HEK293 (cell line): Measurements from ENCODE around the gene BUD23.
A peak's percentile ranks its signal among the peaks of the same experiment; 100 is the strongest.

ENCODE experiments used
- BCL11B ChIP-seq: fragments of 450-650 bp; formaldehyde crosslinking; IDR thresholded peaks from 2 replicates; pipeline ENCODE4 v1.5.1; 2016; ENCODE audit warnings: low read depth, missing biosample characterization, missing genetic modification characterization
- CTCF ChIP-seq: fragments of 450-650 bp; formaldehyde crosslinking; IDR thresholded peaks from 2 replicates; pipeline ENCODE4 v1.5.1; 2016; ENCODE audit warnings: missing biosample characterization, missing genetic modification characterization
- GFI1B ChIP-seq: fragments of 450-650 bp; formaldehyde crosslinking; IDR thresholded peaks from 2 replicates; pipeline ENCODE4 v1.5.1; 2016; ENCODE audit warnings: missing biosample characterization, missing genetic modification characterization
- GLI2 ChIP-seq: fragments of 450-650 bp; formaldehyde crosslinking; IDR thresholded peaks from 2 replicates; pipeline ENCODE4; 2017; ENCODE audit warnings: missing biosample characterization, missing genetic modification characterization, low read depth, borderline replicate concordance
- GLIS2 ChIP-seq: fragments of 450-650 bp; formaldehyde crosslinking; IDR thresholded peaks from 2 replicates; pipeline ENCODE4 v1.5.1; 2016; ENCODE audit warnings: missing biosample characterization, missing genetic modification characterization
- KLF7 ChIP-seq: fragments of 450-650 bp; formaldehyde crosslinking; IDR thresholded peaks from 2 replicates; pipeline ENCODE4 v1.5.1; 2016; ENCODE audit warnings: missing biosample characterization, missing genetic modification characterization, borderline replicate concordance
- KLF8 ChIP-seq: fragments of 450-650 bp; formaldehyde crosslinking; IDR thresholded peaks from 2 replicates; pipeline ENCODE4 v1.5.1; 2016; ENCODE audit warnings: missing biosample characterization, missing genetic modification characterization
- MYNN ChIP-seq: fragments of 450-650 bp; formaldehyde crosslinking; IDR thresholded peaks from 2 replicates; pipeline ENCODE4 v1.5.1; 2016; ENCODE audit warnings: missing biosample characterization, missing genetic modification characterization, borderline replicate concordance
- PATZ1 ChIP-seq: fragments of 450-650 bp; formaldehyde crosslinking; IDR thresholded peaks from 2 replicates; pipeline ENCODE4 v1.5.1; 2016; ENCODE audit warnings: missing biosample characterization, missing genetic modification characterization
- PBX3 ChIP-seq: sonication (generic); formaldehyde crosslinking; IDR thresholded peaks from 2 replicates; pipeline ENCODE4 v1.8.1; 2022; ENCODE audit warnings: mild to moderate bottlenecking, moderate library complexity, missing genetic modification reagents
- SCRT1 ChIP-seq: fragments of 450-650 bp; formaldehyde crosslinking; IDR thresholded peaks from 2 replicates; pipeline ENCODE4 v1.5.1; 2016; ENCODE audit warnings: missing biosample characterization, missing genetic modification characterization, borderline replicate concordance
- SP3 ChIP-seq: fragments of 450-650 bp; formaldehyde crosslinking; IDR thresholded peaks from 2 replicates; pipeline ENCODE4 v1.5.1; 2016; ENCODE audit warnings: missing biosample characterization, missing genetic modification characterization
- WT1 ChIP-seq: fragments of 450-650 bp; formaldehyde crosslinking; IDR thresholded peaks from 2 replicates; pipeline ENCODE4 v1.5.1; 2016; ENCODE audit warnings: missing biosample characterization, missing genetic modification characterization
- ZBTB1 ChIP-seq: fragments of 450-650 bp; formaldehyde crosslinking; IDR thresholded peaks from 2 replicates; pipeline ENCODE4 v1.5.1; 2016; ENCODE audit warnings: missing biosample characterization, missing genetic modification characterization
- ZIC2 ChIP-seq: fragments of 450-650 bp; formaldehyde crosslinking; IDR thresholded peaks from 2 replicates; pipeline ENCODE4 v1.5.1; 2016; ENCODE audit warnings: missing biosample characterization, missing genetic modification characterization
- ZNF121 ChIP-seq: fragments of 450-650 bp; formaldehyde crosslinking; IDR thresholded peaks from 2 replicates; pipeline ENCODE4 v1.5.1; 2016; ENCODE audit warnings: missing biosample characterization, missing genetic modification characterization
- ZNF133 ChIP-seq: fragments of 450-650 bp; formaldehyde crosslinking; IDR thresholded peaks from 2 replicates; pipeline ENCODE4 v1.5.1; 2016; ENCODE audit warnings: missing biosample characterization, missing genetic modification characterization
- ZNF155 ChIP-seq: fragments of 450-650 bp; formaldehyde crosslinking; IDR thresholded peaks from 2 replicates; pipeline ENCODE4 v1.5.1; 2016; ENCODE audit warnings: missing biosample characterization, missing genetic modification characterization
- ZNF184 ChIP-seq: fragments of 450-650 bp; IDR thresholded peaks from 2 replicates; pipeline ENCODE4 v1.5.1; 2018; ENCODE audit warnings: missing biosample characterization, mild to moderate bottlenecking, missing genetic modification characterization
- ZNF214 ChIP-seq: fragments of 450-650 bp; formaldehyde crosslinking; IDR thresholded peaks from 2 replicates; pipeline ENCODE4 v1.5.1; 2017; ENCODE audit warnings: missing biosample characterization, mild to moderate bottlenecking, missing genetic modification characterization, borderline replicate concordance
- ZNF341 ChIP-seq: fragments of 450-650 bp; formaldehyde crosslinking; IDR thresholded peaks from 2 replicates; pipeline ENCODE4; 2016; ENCODE audit warnings: low read depth, missing biosample characterization, missing genetic modification characterization
- ZNF416 ChIP-seq: fragments of 450-650 bp; formaldehyde crosslinking; IDR thresholded peaks from 2 replicates; pipeline ENCODE4 v1.5.1; 2016; ENCODE audit warnings: missing biosample characterization, missing genetic modification characterization
- ZNF426 ChIP-seq: fragments of 450-650 bp; formaldehyde crosslinking; IDR thresholded peaks from 2 replicates; pipeline ENCODE4 v1.5.1; 2017; ENCODE audit warnings: missing biosample characterization, missing genetic modification characterization, mild to moderate bottlenecking, inconsistent platforms, moderate library complexity
- ZNF473 ChIP-seq: fragments of 450-650 bp; formaldehyde crosslinking; IDR thresholded peaks from 2 replicates; pipeline ENCODE4 v1.5.1; 2017; ENCODE audit warnings: missing biosample characterization, missing genetic modification characterization
- ZNF501 ChIP-seq: fragments of 450-650 bp; formaldehyde crosslinking; IDR thresholded peaks from 2 replicates; pipeline ENCODE4 v1.5.1; 2016; ENCODE audit warnings: missing biosample characterization, missing genetic modification characterization
- ZNF529 ChIP-seq: fragments of 450-650 bp; formaldehyde crosslinking; IDR thresholded peaks from 2 replicates; pipeline ENCODE4 v1.5.1; 2017; ENCODE audit warnings: missing genetic modification characterization, missing biosample characterization; ENCODE audit not compliant: insufficient replicate concordance
- ZNF560 ChIP-seq: fragments of 450-650 bp; formaldehyde crosslinking; IDR thresholded peaks from 2 replicates; pipeline ENCODE4 v1.5.1; 2017; ENCODE audit warnings: missing biosample characterization, missing genetic modification characterization, borderline replicate concordance
- ZNF610 ChIP-seq: fragments of 450-650 bp; formaldehyde crosslinking; IDR thresholded peaks from 2 replicates; pipeline ENCODE4 v1.5.1; 2016; ENCODE audit warnings: missing biosample characterization, missing genetic modification characterization, borderline replicate concordance
- ZNF624 ChIP-seq: fragments of 450-650 bp; formaldehyde crosslinking; IDR thresholded peaks from 2 replicates; pipeline ENCODE4 v1.5.1; 2017; ENCODE audit warnings: missing biosample characterization, missing genetic modification characterization
- ZNF677 ChIP-seq: fragments of 450-650 bp; IDR thresholded peaks from 2 replicates; pipeline ENCODE4 v1.5.0; 2018; ENCODE audit warnings: missing biosample characterization, mild to moderate bottlenecking, missing genetic modification characterization, moderate library complexity
- ZNF768 ChIP-seq: fragments of 450-650 bp; formaldehyde crosslinking; IDR thresholded peaks from 2 replicates; pipeline ENCODE4 v1.5.1; 2018; ENCODE audit warnings: missing biosample characterization, mild to moderate bottlenecking, missing genetic modification characterization
- ZSCAN18 ChIP-seq: fragments of 450-650 bp; formaldehyde crosslinking; IDR thresholded peaks from 2 replicates; pipeline ENCODE4 v1.5.1; 2016; ENCODE audit warnings: missing biosample characterization, missing genetic modification characterization
- ZSCAN23 ChIP-seq: fragments of 450-650 bp; formaldehyde crosslinking; IDR thresholded peaks from 2 replicates; pipeline ENCODE4 v1.5.1; 2016; ENCODE audit warnings: missing biosample characterization, missing genetic modification characterization
- ZSCAN30 ChIP-seq: fragments of 450-650 bp; IDR thresholded peaks from 2 replicates; pipeline ENCODE4 v1.5.1; 2018; ENCODE audit warnings: missing biosample characterization, mild to moderate bottlenecking, missing genetic modification characterization, moderate library complexity
- ZXDB ChIP-seq: fragments of 450-650 bp; formaldehyde crosslinking; IDR thresholded peaks from 2 replicates; pipeline ENCODE4 v1.5.1; 2016; ENCODE audit warnings: missing biosample characterization, missing genetic modification characterization

The BUD23 gene

GRCh38 chr7:73715648-73716317 is 32.4 kb downstream of the BUD23 start (continued):
- TF ChIP-seq PATZ1 (tag by site-specific recombination) (peak; percentile 83), ZNF133 (tag by site-specific recombination) (no peak), SP3 (peak; percentile 38; the same call in 1 of the 2 replicates), ZNF677 (no peak), ZIC2 (tag by site-specific recombination) (peak; percentile 82), ZNF426 (no peak), CTCF (tag by site-specific recombination) (no peak), GLIS2 (tag by site-specific recombination) (peak; percentile 84), ZNF610 (no peak), ZNF529 (tag by site-specific recombination) (no peak), ZNF121 (tag by site-specific recombination) (no peak), WT1 (tag by site-specific recombination) (peak; percentile 59; the same call in 1 of the 2 replicates), KLF8 (peak; percentile 47; the same call in 1 of the 2 replicates), PBX3 (CRISPR knock-in tag) (no peak), SCRT1 (tag by site-specific recombination) (no peak), ZSCAN30 (no peak), ZBTB1 (tag by site-specific recombination) (no peak), ZXDB (tag by site-specific recombination) (peak; percentile 45; the same call in 1 of the 2 replicates), ZNF473 (tag by site-specific recombination) (no peak), KLF7 (tag by site-specific recombination) (0 out of 2 replicates have a peak, but pooled peaks have one; percentile 35), ZNF624 (tag by site-specific recombination) (no peak), ZNF416 (tag by site-specific recombination) (no peak), ZNF501 (0 out of 2 replicates have a peak, but pooled peaks have one; percentile 26), ZSCAN23 (tag by site-specific recombination) (0 out of 2 replicates have a peak, but pooled peaks have one; percentile 20), ZNF560 (no peak), ZNF184 (tag by site-specific recombination) (peak; percentile 90), MYNN (tag by site-specific recombination) (no peak), ZNF214 (tag by site-specific recombination) (no peak), GFI1B (no peak), GLI2 (peak; percentile 18; the same call in 1 of the 2 replicates), ZSCAN18 (tag by site-specific recombination) (no peak), BCL11B (tag by site-specific recombination) (no peak), ZNF341 (peak; percentile 79), ZNF768 (tag by site-specific recombination) (peak; percentile 29; the same call in 1 of the 2 replicates), ZNF155 (tag by site-specific recombination) (no peak)
